Head of caudate nucleus (tissue), 42 donors: ENCODE measurements around the gene GRID2.

Experiments used
- DNase-seq, 42 donors: peaks; one replicate each; pipeline versions ENCODE4 v3.0.0 to v3.0.0-alpha.2; 2020 to 2021; ENCODE audit warnings: mixed read lengths in 7 of 42
- intact Hi-C: fragments of 100-400 bp; cut with DNase I; formaldehyde crosslinking; loops from one replicate; pipeline ENCODE4 v1.15.0; 2022

Gene GRID2

DNA sequence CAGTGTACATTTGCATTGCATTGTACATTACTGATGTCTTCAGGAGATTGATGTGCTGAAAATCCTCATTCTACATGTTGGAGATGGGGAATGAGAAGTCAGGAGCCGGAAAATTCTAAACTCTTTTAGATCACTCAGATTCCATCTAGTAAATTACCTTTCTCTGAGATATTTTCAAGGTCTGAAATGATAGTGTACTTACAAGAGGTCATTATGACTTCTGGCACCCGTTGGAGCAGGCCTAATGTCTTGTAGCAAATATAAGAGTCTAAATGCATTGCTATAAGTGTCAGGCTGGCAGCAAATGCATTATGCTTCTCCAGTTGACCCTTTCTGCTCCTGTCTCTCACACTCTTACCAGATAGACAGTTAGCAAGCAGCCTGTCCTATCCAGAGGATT lies 692.8 kb downstream of the GRID2 start:
- intact Hi-C loops, result no loop called here
- DNase-seq, result no peak

DNA sequence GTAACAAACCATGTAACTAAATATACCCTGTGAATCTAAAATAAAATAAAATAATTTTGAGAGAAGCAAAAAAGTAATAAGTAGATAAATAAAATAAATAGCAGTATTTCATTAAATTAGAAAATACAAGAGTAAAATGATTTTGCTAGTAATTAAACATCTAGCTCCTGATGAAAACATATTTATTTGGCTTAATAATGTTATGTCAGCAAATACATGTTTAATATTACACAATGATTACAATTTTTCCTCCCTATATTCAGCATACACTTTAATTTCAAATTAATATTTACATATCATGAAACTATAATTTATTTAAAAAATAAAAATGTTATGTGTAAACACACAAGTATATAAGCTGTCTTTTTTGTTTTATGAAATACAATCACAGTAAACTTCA lies 697.1 kb downstream of the GRID2 start:
- intact Hi-C loops, result no loop called here
- DNase-seq, result no peak

- intact Hi-C loops, result no loop called here
- DNase-seq, result no peak
Observed at GRCh38 chr4:93002240-93002639, 698.5 kb downstream of the GRID2 start.

DNA sequence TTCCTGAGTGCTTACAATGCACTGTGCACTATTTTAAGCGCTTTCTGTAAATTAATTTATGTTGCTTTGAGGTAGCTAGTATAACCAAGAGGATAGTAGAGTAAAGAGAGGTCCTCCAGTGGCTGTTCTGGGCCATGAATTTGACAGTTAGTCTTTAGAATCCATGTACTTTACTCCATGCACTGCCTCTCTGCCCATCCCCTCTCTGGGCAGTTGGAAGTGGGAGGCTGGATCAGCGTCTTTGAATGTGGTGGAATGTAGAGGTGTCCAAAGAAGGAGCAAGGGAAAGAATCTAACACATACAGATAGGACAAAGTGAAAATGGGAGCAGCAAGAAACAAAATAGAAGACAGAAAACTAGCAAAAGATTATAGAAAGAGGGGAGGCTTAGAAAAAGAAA lies 712.6 kb downstream of the GRID2 start:
- no peak for DNase-seq
- intact Hi-C loops, result no loop called here

DNA sequence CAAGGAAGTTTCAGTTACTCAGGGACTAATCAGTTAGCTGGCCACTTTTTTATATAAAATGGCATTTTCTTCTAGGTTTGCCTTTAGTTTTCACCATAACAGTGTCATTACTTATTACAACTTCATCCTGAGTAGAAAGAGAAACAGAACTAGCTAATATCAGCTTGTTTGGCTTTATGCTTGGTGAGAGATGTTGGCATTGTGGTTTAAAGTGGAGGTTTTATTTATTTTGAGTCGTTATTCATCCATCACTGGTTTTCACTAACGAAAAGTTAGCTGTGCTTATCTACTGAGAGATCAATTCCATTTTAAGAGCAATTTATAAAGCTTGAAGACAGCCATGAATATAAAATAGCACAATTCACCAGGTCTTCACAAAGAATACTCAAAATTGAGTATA lies 714.5 kb downstream of the GRID2 start:
- intact Hi-C loops, result no loop called here
- DNase-seq, result no peak

DNA sequence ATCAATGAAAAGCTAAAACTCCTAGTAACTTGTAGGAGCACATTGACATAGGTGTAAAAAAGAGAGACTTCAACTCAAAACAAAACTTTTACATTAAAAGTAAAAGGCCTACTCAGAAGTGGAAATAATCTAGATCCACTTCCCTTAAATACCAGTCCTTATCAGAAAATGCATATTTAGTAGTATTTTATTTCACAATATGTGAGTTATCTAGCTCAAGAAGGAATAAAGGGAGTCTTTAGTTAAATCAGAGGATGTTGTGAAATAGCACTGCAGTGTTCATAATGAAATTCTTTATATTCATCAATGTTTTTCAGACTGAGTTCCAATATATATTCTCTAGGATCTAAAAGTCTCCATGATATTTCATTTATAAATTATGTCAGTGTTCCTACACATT lies 715.0 kb downstream of the GRID2 start:
- intact Hi-C loops, result no loop called here
- no peak for DNase-seq

DNA sequence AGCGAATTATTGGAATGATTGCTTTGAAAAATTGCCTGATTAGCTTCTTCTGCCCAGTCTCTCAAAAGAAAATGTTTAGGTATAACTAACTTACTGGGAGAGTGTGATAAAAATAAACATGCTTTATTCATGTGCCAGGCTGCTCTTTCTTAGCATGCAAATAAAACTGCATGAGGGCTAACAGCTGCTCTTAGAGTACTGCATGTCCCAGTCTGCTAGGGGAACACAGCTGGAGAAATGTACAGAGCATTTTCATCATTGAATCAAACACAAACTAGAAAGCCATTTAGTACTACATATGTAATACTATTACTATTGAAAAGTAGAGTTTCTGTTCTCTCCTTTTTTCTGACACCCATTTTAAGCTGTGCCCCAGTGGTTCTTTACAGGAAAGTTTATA lies 726.0 kb downstream of the GRID2 start:
- DNase-seq, result no peak
- intact Hi-C loops, result no loop called here

DNA sequence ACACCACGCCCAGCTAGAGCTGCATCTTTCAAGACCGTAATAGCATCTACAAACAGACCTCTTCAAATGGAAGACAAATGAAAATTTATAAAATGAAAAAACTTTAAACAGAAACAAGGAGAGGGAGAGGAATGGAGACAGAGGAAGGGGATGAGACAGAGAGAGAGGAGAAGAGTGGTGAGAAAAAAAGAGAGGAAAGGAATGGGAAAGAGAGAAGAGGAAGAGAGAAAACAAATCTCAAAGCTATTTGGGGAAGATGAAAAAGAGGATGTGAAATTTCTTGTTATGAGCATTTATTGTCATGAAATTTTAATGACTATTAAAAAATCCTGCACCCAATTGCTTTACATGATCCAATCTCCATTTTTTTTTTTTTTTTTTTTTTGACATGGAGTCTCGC lies 726.9 kb downstream of the GRID2 start:
- intact Hi-C loops, result no loop called here
- no peak for DNase-seq

DNA sequence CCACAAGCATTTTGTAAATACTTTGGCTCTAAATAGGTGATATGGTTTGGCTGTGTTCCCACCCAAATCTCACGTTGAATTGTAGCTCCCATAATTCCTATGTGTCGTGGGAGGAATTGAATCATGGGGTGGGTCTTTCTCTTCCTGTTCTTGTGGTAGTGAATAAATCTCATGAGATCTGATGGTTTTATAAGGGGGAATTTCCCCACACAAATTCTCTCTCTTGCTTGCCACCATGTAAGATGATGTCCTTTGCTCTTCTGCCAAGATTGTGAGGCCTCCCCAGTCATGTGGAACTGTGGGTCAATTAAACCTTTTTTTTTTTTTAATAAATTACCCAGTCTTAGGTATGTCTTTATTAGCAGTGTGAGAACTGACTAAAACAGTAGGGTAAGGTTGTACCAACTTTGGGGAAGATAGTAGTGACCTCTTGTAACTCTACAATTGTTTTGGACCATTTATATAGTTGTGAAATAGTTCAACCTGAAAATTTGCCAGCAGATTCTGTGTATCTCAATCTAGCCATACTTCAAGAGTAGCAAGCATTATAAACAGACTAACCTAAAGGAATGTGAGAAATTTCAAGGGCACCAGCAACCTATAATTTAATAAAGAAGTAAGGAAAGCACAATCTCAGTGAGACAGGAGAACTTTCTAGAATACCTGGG lies 727.8 kb downstream of the GRID2 start:
- intact Hi-C loops, result no loop called here
- no peak for DNase-seq

DNA sequence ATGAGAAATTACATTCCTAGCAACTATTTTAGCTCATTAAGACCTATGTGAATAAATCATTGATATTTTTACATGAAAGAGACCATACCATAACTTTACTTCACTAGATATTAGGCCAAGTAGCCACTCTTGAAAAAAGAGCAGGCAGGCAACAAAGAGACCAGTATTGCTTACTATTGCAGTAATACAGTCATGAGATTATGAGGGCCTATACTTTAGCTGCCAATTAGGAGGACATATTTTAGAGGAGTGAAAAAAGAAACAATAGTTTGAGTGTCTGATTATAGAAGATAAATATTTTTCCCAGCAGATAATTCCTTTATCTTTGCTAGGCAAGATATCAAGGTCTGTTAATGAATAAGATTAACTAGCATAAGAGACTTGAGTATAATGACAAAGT lies 739.0 kb downstream of the GRID2 start:
- intact Hi-C loops, result no loop called here
- DNase-seq, result no peak

DNA sequence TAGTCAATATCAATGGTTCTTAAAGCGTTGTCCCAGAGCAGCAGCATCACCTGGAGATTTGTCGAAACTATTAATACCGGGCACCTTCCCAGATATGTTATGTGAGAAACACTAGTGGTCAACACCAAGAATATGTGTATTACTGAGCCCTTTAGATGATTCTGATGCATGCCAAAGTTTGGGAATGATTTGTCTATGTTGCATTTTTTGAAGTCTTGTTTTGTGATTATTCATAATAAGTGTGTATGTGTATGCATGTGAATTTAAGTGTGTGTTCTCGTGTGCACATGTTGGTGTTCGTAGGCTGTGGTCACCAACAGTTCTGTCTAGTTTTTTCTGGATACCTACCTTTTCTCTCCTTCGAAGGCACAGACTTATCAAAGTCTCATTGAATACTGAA lies 749.4 kb downstream of the GRID2 start:
- intact Hi-C loops, result no loop called here
- no peak for DNase-seq

DNA sequence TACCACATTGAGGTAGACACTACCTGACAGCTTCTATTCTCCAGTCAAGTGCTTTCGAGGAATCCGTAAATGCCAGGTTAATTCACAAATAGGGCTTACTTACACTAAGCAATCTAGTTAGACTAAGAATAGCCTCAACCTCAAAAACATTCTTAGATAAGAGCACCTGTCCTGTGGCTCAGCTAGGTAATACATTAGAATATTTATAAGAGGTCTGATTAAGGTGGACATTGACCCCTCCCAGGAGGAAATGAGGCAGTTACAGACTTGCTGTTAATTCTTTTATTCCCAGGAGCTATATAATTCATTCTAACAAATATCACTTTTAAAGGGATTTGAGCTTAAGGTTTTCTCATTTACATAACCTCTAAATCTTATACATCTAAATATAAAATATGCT lies 758.1 kb downstream of the GRID2 start:
- no peak for DNase-seq
- intact Hi-C loops, result no loop called here

DNA sequence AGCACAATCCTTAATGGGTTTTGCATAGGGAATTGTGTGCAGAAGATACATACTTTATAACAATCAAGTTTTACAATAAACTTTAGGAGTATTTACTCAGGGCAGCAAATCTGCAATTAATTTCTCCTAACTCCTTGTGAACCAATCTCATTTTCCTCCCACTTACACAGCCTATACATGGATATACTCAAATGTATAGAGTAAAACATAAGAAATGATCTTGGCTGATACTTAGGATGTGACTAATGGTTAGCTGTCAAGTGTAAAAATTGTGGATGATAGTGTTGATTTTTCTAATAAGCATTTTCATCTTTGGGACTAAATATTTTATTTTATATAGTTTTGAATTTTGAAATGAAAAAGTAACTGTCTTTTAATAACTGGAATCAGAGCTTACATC lies 759.6 kb downstream of the GRID2 start:
- no peak for DNase-seq
- intact Hi-C loops, result no loop called here

GRCh38 chr4:93065790-93066189 lies 762.0 kb downstream of the GRID2 start:
- intact Hi-C loops, result no loop called here

DNA sequence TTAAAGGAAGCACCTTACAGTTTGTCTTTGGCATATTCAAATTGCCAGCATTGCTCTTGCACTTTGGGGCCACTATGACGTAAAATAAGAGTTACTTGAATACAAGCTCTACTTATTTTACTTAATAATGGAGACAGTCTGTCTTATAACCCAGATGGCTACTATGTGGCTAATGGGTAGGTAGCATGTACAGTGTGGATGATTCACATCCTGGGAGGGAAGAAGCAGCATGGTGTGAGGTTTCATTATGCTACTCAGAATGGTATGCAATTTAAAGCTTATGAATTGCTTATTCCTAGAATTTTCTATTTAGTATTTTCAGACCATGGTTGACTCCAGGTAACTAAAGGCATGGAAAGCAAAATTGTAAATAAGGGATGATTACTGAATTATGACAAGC lies 763.0 kb downstream of the GRID2 start:
- intact Hi-C loops, result no loop called here
- no peak for DNase-seq

More at GRCh38 chr4:93065790-93066189, 762.0 kb downstream of the GRID2 start:
- DNase-seq, result no peak

- no peak for DNase-seq
- intact Hi-C loops, result no loop called here
Observed at GRCh38 chr4:93072292-93072691, 768.5 kb downstream of the GRID2 start.

DNA sequence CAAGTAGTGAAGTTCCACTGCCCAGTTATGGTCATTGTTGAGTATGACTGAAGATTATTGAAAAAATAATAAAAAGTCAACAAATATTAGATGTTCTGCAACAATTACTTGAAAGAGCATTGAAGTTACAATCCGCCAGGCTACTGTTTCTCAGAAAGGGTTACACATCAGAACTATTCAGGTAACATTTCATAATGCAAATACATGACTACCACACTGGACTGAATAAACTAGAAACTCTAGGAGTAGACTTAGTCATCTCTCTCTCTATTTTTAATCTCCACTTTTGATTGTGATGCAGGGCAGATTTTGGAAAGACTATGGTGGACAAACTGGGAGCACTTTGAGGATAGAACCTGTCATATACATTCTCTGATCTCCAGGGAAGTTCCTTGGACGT lies 776.5 kb downstream of the GRID2 start:
- intact Hi-C loops, result no loop called here
- no peak for DNase-seq

DNA sequence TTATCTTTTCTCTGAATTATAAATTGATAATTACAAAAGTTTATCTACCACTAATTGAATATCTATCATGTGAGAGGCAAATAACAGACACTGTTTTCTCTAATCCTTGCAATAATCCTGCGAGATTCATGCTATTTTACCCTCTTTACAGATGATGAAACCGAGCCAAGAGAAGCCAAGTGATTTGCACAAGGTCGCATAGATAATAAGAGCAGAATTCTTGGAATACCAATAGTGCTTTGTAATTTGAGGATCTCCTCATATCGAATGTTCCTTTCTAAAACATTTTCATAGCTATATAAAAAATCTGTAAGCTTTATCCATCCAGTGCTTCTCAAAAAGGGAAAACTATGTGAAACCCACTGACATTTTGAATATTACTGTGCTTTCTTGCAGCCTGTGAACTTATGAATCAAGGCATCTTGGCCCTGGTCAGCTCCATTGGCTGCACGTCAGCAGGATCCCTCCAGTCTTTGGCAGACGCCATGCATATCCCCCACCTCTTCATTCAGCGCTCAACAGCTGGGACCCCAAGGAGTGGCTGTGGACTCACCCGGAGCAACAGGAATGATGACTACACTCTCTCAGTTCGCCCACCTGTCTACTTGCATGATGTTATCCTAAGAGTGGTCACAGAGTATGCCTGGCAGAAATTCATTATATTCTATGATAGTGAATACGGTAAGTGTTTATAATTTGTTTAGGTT lies 781.0 kb downstream of the GRID2 start:
- no peak for DNase-seq
- intact Hi-C loops, result no loop called here

GRCh38 chr4:93086356-93086755 lies 782.6 kb downstream of the GRID2 start:
- intact Hi-C loops, result no loop called here
- DNase-seq, result peak in 11 of 42 donors; percentile 6 to 49 (median 15)

DNA sequence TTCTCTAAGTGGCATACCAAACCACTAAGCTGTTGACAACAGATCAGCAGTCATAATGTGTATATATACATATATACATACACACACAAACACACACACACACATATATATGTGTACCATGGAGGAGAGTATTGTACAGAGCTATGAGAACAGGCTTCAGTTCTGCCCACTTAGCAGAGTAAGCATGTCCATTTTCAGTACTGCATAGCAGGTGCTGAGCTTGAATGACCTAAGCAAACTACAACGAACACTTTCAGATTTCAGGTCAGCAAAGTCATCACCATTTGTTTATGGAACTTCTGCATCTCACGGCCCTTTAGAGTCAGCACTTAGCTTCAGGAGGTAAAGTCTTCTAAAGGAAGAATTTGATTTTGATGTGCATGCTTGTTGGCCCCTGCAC lies 789.0 kb downstream of the GRID2 start:
- intact Hi-C loops, result no loop called here
- DNase-seq, result no peak

DNA sequence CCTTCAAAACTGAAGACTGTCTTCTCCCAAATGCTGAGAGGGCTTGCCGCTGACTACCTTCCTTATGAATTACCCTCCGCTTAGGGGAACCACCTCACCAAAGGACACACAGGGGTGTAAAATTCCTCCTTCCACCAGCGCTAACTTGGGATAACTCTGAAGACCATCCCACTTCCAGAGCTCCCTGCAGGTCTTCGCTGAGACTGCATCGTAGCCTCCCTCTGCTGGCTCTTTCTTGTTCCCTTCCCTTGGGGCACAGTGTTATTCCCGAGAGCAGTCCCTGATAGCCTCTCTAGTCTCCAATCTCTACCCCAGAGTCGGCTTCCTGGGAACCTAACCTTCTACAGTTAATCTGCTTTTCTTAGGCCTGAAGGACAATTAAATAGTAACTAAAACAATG lies 799.3 kb downstream of the GRID2 start:
- no peak for DNase-seq
- intact Hi-C loops, result no loop called here
